Astrocyte (in vitro differentiated cells and primary cell): ENCODE data around the gene SLC37A4. TPM values are rescaled to one million over a fixed set of nuclear protein-coding genes. Genes with fewer than 3 reads are reported as not detected.
A peak's percentile ranks its signal among the peaks of the same experiment; 100 is the strongest.

Experiments
- DNase-seq: peaks from one replicate; pipeline ENCODE4 v3.0.0-alpha.2; 2010; ENCODE audit warnings: low read depth
- FAIRE-seq: peaks from 2 replicates; lab custom pipeline; 2011; peaks lifted over from hg19 to GRCh38; lab: Jason Lieb, UNC
- H2AFZ ChIP-seq: 2 replicates; pipeline ENCODE4 v1.6.0; 2012; ENCODE audit warnings: low read depth, low read length, inconsistent platforms
- H3K27ac ChIP-seq: 2 replicates; pipeline ENCODE4 v1.5.1; 2011; ENCODE audit warnings: low read depth, low read length, inconsistent platforms
- H3K27me3 ChIP-seq: 2 replicates; pipeline ENCODE4 v1.6.0; 2011; ENCODE audit warnings: low read length, inconsistent platforms; ENCODE audit not compliant: insufficient read depth
- H3K36me3 ChIP-seq: 2 replicates; pipeline ENCODE4 v1.5.1; 2011; ENCODE audit warnings: low read length, inconsistent platforms; ENCODE audit not compliant: insufficient read depth
- H3K4me1 ChIP-seq: 2 replicates; pipeline ENCODE4 v1.5.1; 2011; ENCODE audit warnings: low read length, inconsistent platforms; ENCODE audit not compliant: insufficient read depth
- H3K4me2 ChIP-seq: 2 replicates; pipeline ENCODE4 v1.6.0; 2012; ENCODE audit warnings: low read length, inconsistent platforms
- H3K4me3 ChIP-seq: 2 replicates; pipeline ENCODE4 v1.5.1; 2011; ENCODE audit warnings: low read depth, mild to moderate bottlenecking, low read length, inconsistent platforms; ENCODE audit not compliant: insufficient read depth
- H3K79me2 ChIP-seq: 2 replicates; pipeline ENCODE4 v1.6.0; 2012; ENCODE audit warnings: mild to moderate bottlenecking, low read length, inconsistent platforms; ENCODE audit not compliant: insufficient read depth
- H3K9ac ChIP-seq: 2 replicates; pipeline ENCODE4 v1.6.0; 2012; ENCODE audit warnings: mild to moderate bottlenecking, low read length, inconsistent platforms
- H3K9me3 ChIP-seq: 2 replicates; pipeline ENCODE4 v1.5.1; 2012; ENCODE audit warnings: low read depth, mild to moderate bottlenecking, low read length, inconsistent platforms; ENCODE audit not compliant: insufficient read depth
- H4K20me1 ChIP-seq: 2 replicates; pipeline ENCODE4 v1.6.0; 2012; ENCODE audit warnings: low read length, inconsistent platforms; ENCODE audit not compliant: insufficient read depth
- H3K27ac Mint-ChIP-seq: one replicate; pipeline ENCODE4 v1.8.0; 2021; ENCODE audit warnings: mild to moderate bottlenecking, mixed read lengths; ENCODE audit not compliant: unreplicated experiment
- H3K27me3 Mint-ChIP-seq: one replicate; pipeline ENCODE4 v1.8.0; 2021; ENCODE audit warnings: low read depth, mixed read lengths; ENCODE audit not compliant: unreplicated experiment
- H3K36me3 Mint-ChIP-seq: one replicate; pipeline ENCODE4 v1.8.0; 2021; ENCODE audit warnings: low read depth, mixed read lengths; ENCODE audit not compliant: unreplicated experiment
- H3K4me1 Mint-ChIP-seq: one replicate; pipeline ENCODE4 v1.8.0; 2021; ENCODE audit warnings: low read depth, mixed read lengths; ENCODE audit not compliant: unreplicated experiment
- H3K4me3 Mint-ChIP-seq: one replicate; pipeline ENCODE4 v1.8.0; 2021; ENCODE audit warnings: mild to moderate bottlenecking, moderate library complexity, mixed read lengths; ENCODE audit not compliant: unreplicated experiment
- H3K9me3 Mint-ChIP-seq: one replicate; pipeline ENCODE4 v1.8.0; 2021; ENCODE audit warnings: mild to moderate bottlenecking, mixed read lengths; ENCODE audit not compliant: unreplicated experiment
- EZH2 ChIP-seq: IDR thresholded peaks from 2 replicates; pipeline ENCODE4 v1.6.1; 2012; ENCODE audit warnings: mild to moderate bottlenecking, low read length, inconsistent platforms; ENCODE audit not compliant: insufficient read depth
- total RNA-seq: library from RNA; stranded (reverse); gene quantifications from 2 replicates; pipeline ENCODE4 v1.2.1, GENCODE V29; 2021
- TF ChIP-seq, protein P1 (sequence below): IDR thresholded peaks from 2 replicates; pipeline ENCODE4 v1.5.1; 2011; ENCODE audit warnings: low read depth, mild to moderate bottlenecking, inconsistent platforms, low read length, moderate library complexity; ENCODE audit not compliant: insufficient read depth

SLC37A4 gene
- total RNA-seq, 1 donor from 2014 or later, result 8.7 TPM

GRCh38 chr11:119077839-119078238, 47.2 kb upstream of the SLC37A4 start:
- no peak overlapping the region for H3K4me3 ChIP-seq
- H3K27me3 ChIP-seq, result no peaks in the 10 kb centered on the region
- no peak overlapping the region for H3K9ac ChIP-seq
- Mint-ChIP-seq H3K4me1 (no peaks in the 10 kb centered on the region), H3K27ac (no peak overlapping the region), H3K36me3 (peaks cover 23% of the 10 kb centered on the region), H3K27me3 (no peaks in the 10 kb centered on the region), H3K4me3 (no peak overlapping the region), H3K9me3 (no peaks in the 10 kb centered on the region)
- no peak overlapping the region for H3K27ac ChIP-seq
- no peak overlapping the region for H3K4me2 ChIP-seq
- H3K4me1 ChIP-seq, result no peaks in the 10 kb centered on the region
- no peak for TF ChIP-seq EZH2
- TF ChIP-seq, protein P1, sequence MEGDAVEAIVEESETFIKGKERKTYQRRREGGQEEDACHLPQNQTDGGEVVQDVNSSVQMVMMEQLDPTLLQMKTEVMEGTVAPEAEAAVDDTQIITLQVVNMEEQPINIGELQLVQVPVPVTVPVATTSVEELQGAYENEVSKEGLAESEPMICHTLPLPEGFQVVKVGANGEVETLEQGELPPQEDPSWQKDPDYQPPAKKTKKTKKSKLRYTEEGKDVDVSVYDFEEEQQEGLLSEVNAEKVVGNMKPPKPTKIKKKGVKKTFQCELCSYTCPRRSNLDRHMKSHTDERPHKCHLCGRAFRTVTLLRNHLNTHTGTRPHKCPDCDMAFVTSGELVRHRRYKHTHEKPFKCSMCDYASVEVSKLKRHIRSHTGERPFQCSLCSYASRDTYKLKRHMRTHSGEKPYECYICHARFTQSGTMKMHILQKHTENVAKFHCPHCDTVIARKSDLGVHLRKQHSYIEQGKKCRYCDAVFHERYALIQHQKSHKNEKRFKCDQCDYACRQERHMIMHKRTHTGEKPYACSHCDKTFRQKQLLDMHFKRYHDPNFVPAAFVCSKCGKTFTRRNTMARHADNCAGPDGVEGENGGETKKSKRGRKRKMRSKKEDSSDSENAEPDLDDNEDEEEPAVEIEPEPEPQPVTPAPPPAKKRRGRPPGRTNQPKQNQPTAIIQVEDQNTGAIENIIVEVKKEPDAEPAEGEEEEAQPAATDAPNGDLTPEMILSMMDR, result no peak
- no peaks in the 10 kb centered on the region for H3K79me2 ChIP-seq
- H3K36me3 ChIP-seq, result peaks cover 48% of the 10 kb centered on the region
- H3K9me3 ChIP-seq, result no peaks in the 10 kb centered on the region
- no peaks in the 10 kb centered on the region for H4K20me1 ChIP-seq
- no peak for DNase-seq
- no peak overlapping the region for H2AFZ ChIP-seq
- no peak for FAIRE-seq

DNA sequence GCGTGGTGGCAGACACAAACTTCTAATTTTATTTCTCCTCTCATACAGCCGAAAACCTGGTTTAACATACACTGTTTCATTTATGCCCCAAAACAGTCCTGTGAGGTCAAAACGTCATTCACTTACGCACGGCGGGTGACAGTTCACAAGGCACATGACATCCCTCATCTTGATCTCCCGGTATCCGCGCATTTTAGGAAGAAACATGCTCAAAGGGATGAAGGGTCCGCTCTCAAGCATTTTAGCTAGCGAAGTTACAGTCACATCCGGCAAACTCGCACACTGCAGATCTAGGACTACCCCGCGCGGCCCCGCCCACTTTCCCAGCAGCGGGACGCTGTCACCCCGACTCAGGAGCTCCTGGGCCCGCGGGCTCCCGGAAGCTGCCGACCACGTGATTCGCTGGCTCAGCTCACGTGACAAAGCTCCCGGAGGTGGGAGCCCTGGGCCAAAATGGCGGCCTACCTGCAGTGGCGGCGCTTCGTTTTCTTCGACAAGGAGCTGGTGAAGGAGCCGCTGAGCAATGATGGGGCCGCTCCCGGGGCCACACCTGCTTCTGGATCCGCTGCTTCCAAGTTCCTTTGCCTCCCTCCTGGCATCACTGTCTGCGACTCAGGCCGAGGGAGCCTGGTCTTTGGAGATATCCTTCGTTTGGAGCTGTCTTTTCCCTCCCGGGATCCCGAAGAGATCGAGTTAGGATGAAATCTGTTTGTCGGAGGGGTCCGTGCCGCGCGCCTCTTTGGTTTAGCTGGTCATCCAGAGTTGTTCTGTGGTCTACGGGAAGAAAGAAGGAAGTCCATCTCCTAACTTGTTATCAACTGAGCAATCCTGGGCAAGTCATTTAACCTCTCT, 36.9 kb upstream of the SLC37A4 start, which contains the start of gene VPS11:
Gene VPS11 (plus strand): TSS at position 448 of the 852 bp plus-strand sequence. CDS start 6 bp downstream, at position 454.
- H3K4me1 Mint-ChIP-seq, result peaks cover 2% of the 10 kb centered on the region
- Histone ChIP-seq H3K4me1 (no peaks in the 10 kb centered on the region), H3K36me3 (peaks cover 11% of the 10 kb centered on the region), H3K9ac (peak within 1 kb of the TSS; percentile 96), H4K20me1 (no peaks in the 10 kb centered on the region), H3K79me2 (peaks cover 43% of the 10 kb centered on the region), H3K4me2 (peak within 1 kb of the TSS; percentile 96), H2AFZ (peak within 1 kb of the TSS; percentile 90), H3K27me3 (no peaks in the 10 kb centered on the region), H3K9me3 (no peaks in the 10 kb centered on the region), H3K4me3 (peak within 1 kb of the TSS; percentile 98), H3K27ac (peak within 1 kb of the TSS; percentile 84)
- no peaks in the 10 kb centered on the region for H3K9me3 Mint-ChIP-seq
- TF ChIP-seq EZH2, result no peak
- TF ChIP-seq, protein P1, result no peak
- peaks cover 3% of the 10 kb centered on the region for H3K36me3 Mint-ChIP-seq
- H3K27me3 Mint-ChIP-seq, result no peaks in the 10 kb centered on the region
- peak within 1 kb of the TSS; percentile 90 for H3K27ac Mint-ChIP-seq
- peak within 1 kb of the TSS; percentile 92 for H3K4me3 Mint-ChIP-seq
- FAIRE-seq (no peak), DNase-seq (peak; percentile 86)

DNA sequence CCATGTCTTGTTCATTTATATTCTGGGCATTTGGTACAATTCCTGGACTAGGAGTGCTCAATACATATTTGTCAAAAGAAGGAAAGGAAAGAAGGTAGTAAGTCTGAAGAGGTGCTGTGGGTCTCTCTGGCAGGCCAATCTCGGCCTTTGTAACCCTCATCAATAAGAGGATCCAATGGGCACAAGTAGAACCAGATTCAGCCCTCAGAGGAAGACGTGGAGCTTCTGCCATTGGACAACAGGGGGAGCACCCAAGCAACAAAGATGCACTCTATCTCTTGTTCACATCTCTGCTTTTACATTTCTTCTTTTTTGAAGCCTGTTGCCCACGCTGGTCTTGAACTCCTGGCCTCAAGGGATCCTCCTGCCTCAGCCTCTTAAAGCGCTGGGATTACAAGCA, 34.7 kb upstream of the SLC37A4 start:
- Mint-ChIP-seq H3K9me3 (no peaks in the 10 kb centered on the region), H3K27me3 (no peaks in the 10 kb centered on the region), H3K27ac (no peak overlapping the region), H3K4me1 (peaks cover 2% of the 10 kb centered on the region), H3K4me3 (no peak overlapping the region), H3K36me3 (peaks cover 3% of the 10 kb centered on the region)
- H3K79me2 ChIP-seq, result peaks cover 39% of the 10 kb centered on the region
- H3K9me3 ChIP-seq, result no peaks in the 10 kb centered on the region
- no peak overlapping the region for H3K4me2 ChIP-seq
- DNase-seq (no peak), FAIRE-seq (no peak)
- H3K4me1 ChIP-seq, result no peaks in the 10 kb centered on the region
- no peak overlapping the region for H2AFZ ChIP-seq
- H4K20me1 ChIP-seq, result no peaks in the 10 kb centered on the region
- no peak overlapping the region for H3K9ac ChIP-seq
- no peak for TF ChIP-seq EZH2
- TF ChIP-seq, protein P1, result peak; percentile 47
- H3K27me3 ChIP-seq, result no peaks in the 10 kb centered on the region
- H3K4me3 ChIP-seq, result no peak overlapping the region
- H3K27ac ChIP-seq, result no peak overlapping the region
- peaks cover 4% of the 10 kb centered on the region for H3K36me3 ChIP-seq
